Activated CD4-positive, CD25-positive, alpha-beta regulatory T cell treated with anti-CD3 and anti-CD28 coated beads, Interleukin-2, amount 50 U/mL, for 72 hours (primary cell): ENCODE results near the gene CFC1.
"Not testable (repeated sequence)": the region's sequence is repeated elsewhere in the genome, so short reads cannot be mapped to it uniquely, and the experiment has no call there.

Experiments used
- DNase-seq: peaks from one replicate; pipeline ENCODE4 v3.0.0; 2021

Gene CFC1

GRCh38 chr2:130599393-130599792 lies at the start of gene CFC1:
Gene CFC1 (minus strand): TSS chr2:130599575. CDS start chr2:130599287, 288 bp downstream.
- not testable (repeated sequence) for DNase-seq

- DNase-seq, result not testable (repeated sequence)
These were observed 42.3 kb upstream of the CFC1 start for GRCh38 chr2:130641688-130642087.

GRCh38 chr2:130638973-130639372 lies 39.6 kb upstream of the CFC1 start:
- not testable (repeated sequence) for DNase-seq

- not testable (repeated sequence) for DNase-seq
These were observed 29.6 kb upstream of the CFC1 start for GRCh38 chr2:130628784-130629475.

GRCh38 chr2:130611140-130611539 lies 11.8 kb upstream of the CFC1 start, which contains the start of gene POTEJ:
Gene POTEJ (plus strand): TSS chr2:130611440. CDS start chr2:130611533, 93 bp downstream.
- not testable (repeated sequence) for DNase-seq

GRCh38 chr2:130610486-130610885 lies 11.1 kb upstream of the CFC1 start:
- DNase-seq, result not testable (repeated sequence)

GRCh38 chr2:130609002-130609920 lies 9.9 kb upstream of the CFC1 start:
- DNase-seq, result not testable (repeated sequence)

- DNase-seq, result not testable (repeated sequence)
These were observed 9.1 kb upstream of the CFC1 start for GRCh38 chr2:130608276-130609001.

GRCh38 chr2:130601648-130602302 lies 2.4 kb upstream of the CFC1 start:
- not testable (repeated sequence) for DNase-seq

- DNase-seq, result not testable (repeated sequence)
These were observed 551 bp upstream of the CFC1 start for GRCh38 chr2:130599926-130600325.

GRCh38 chr2:130598463-130598862 lies 912 bp downstream of the CFC1 start:
- not testable (repeated sequence) for DNase-seq

GRCh38 chr2:130597994-130598393 lies 1.4 kb downstream of the CFC1 start:
- DNase-seq, result not testable (repeated sequence)

GRCh38 chr2:130596757-130597156 lies 2.6 kb downstream of the CFC1 start:
- DNase-seq, result not testable (repeated sequence)

GRCh38 chr2:130594011-130594410 lies 5.4 kb downstream of the CFC1 start:
- not testable (repeated sequence) for DNase-seq

GRCh38 chr2:130592791-130593414 lies 6.5 kb downstream of the CFC1 start:
- DNase-seq, result not testable (repeated sequence)

GRCh38 chr2:130590842-130591359 lies 8.5 kb downstream of the CFC1 start:
- DNase-seq, result not testable (repeated sequence)

- not testable (repeated sequence) for DNase-seq
These were observed 9.1 kb downstream of the CFC1 start for GRCh38 chr2:130590170-130590841.

- DNase-seq, result not testable (repeated sequence)
These were observed 10.5 kb downstream of the CFC1 start for GRCh38 chr2:130588688-130589458.

GRCh38 chr2:130584726-130585125 lies 14.6 kb downstream of the CFC1 start:
- not testable (repeated sequence) for DNase-seq

- not testable (repeated sequence) for DNase-seq
These were observed 15.8 kb downstream of the CFC1 start for GRCh38 chr2:130583582-130583981.
